ENCODE data around the gene SYNGR2. TPM values are rescaled to one million over a fixed set of nuclear protein-coding genes. Genes with fewer than 3 reads are reported as not detected.

SYNGR2 gene
- total RNA-seq, 2 donors from 2014 or later, result 61.7 to 100 TPM

DNA sequence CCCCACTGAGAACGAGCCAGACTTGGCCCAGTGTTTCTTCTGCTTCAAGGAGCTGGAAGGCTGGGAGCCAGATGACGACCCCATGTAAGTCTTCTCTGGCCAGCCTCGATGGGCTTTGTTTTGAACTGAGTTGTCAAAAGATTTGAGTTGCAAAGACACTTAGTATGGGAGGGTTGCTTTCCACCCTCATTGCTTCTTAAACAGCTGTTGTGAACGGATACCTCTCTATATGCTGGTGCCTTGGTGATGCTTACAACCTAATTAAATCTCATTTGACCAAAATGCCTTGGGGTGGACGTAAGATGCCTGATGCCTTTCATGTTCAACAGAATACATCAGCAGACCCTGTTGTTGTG lies 46.3 kb downstream of the SYNGR2 start:
- Histone ChIP-seq H3K4me1 (ENCODE audit: control insufficient read depth in 1 of 2, low read depth in 2 of 2) (peaks cover 4 to 6% of the 10 kb centered on the region in 2 donors), H3K4me3 (no peak overlapping the region)
- no peak for ATAC-seq (ENCODE audit: insufficient number of reproducible peaks, low FRiP score, low read depth)

GRCh38 chr17:78219396-78220150 lies 51.2 kb downstream of the SYNGR2 start:
- Histone ChIP-seq H3K9me3 (no peaks in the 10 kb centered on the region), H3K4me3 (no peak overlapping the region), H3K27me3 (replicated peaks; ENCODE audit: insufficient read depth) (no peaks in the 10 kb centered on the region), H3K36me3 (no peaks in the 10 kb centered on the region), H3K27ac (no peak overlapping the region), H3K4me1 (ENCODE audit: control insufficient read depth in 1 of 2, low read depth in 2 of 2) (peaks cover 0 to under 1% of the 10 kb centered on the region in 2 donors)
- DNase-seq (ENCODE audit: low spot score) (no peak), ATAC-seq (ENCODE audit: insufficient number of reproducible peaks, low FRiP score, low read depth) (no peak)
- TF ChIP-seq, protein P1, sequence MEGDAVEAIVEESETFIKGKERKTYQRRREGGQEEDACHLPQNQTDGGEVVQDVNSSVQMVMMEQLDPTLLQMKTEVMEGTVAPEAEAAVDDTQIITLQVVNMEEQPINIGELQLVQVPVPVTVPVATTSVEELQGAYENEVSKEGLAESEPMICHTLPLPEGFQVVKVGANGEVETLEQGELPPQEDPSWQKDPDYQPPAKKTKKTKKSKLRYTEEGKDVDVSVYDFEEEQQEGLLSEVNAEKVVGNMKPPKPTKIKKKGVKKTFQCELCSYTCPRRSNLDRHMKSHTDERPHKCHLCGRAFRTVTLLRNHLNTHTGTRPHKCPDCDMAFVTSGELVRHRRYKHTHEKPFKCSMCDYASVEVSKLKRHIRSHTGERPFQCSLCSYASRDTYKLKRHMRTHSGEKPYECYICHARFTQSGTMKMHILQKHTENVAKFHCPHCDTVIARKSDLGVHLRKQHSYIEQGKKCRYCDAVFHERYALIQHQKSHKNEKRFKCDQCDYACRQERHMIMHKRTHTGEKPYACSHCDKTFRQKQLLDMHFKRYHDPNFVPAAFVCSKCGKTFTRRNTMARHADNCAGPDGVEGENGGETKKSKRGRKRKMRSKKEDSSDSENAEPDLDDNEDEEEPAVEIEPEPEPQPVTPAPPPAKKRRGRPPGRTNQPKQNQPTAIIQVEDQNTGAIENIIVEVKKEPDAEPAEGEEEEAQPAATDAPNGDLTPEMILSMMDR (IDR thresholded peaks at IDR 0.05), result no peak

More for the DNA sequence above, 46.3 kb downstream of the SYNGR2 start:
- H3K9me3 ChIP-seq, result no peaks in the 10 kb centered on the region
- H3K36me3 ChIP-seq, result no peaks in the 10 kb centered on the region
- H3K27me3 ChIP-seq (replicated peaks; ENCODE audit: insufficient read depth), result no peaks in the 10 kb centered on the region
- no peak for DNase-seq (ENCODE audit: low spot score)
- H3K27ac ChIP-seq, result no peak overlapping the region
- TF ChIP-seq, protein P1 (IDR thresholded peaks at IDR 0.05), result no peak

Other genes with a start within 250 kb of the SYNGR2 start
- gene TNRC6C, start 209.9 kb upstream of the SYNGR2 start, total RNA-seq, result 10 to 100 TPM; 27.8 to 41.1 TPM
- gene TMC6, start 39.8 kb upstream of the SYNGR2 start, total RNA-seq, result 10 to 100 TPM; 22.6 to 44.3 TPM
- gene TMC8, start 37.8 kb upstream of the SYNGR2 start, total RNA-seq, result 1 to 10 TPM; 5.6 to 9.3 TPM
- not detected for gene C17orf99, start 22.2 kb upstream of the SYNGR2 start, total RNA-seq
- 1 to 10 TPM; 3.3 to 3.5 TPM for gene TK1, start 18.5 kb downstream of the SYNGR2 start, total RNA-seq
- gene AFMID, start 18.8 kb downstream of the SYNGR2 start, total RNA-seq, result 10 to 100 TPM; 18.8 to 44.0 TPM
- gene BIRC5, start 45.7 kb downstream of the SYNGR2 start, total RNA-seq, result 1 to 10 TPM in 1 of 2 donors, under 1 TPM in 1; 0.14 to 4.2 TPM
- gene TMEM235, start 63.0 kb downstream of the SYNGR2 start, total RNA-seq, result not detected
- 100 to 1,000 TPM; 313 to 361 TPM for gene SOCS3, start 191.5 kb downstream of the SYNGR2 start, total RNA-seq
- gene PGS1, start 210.1 kb downstream of the SYNGR2 start, total RNA-seq, result 10 to 100 TPM; 52.0 to 98.4 TPM

Measured in thoracic aorta (tissue), 2 donors.